Measurements from ENCODE around the gene CTAG2. TPM values are rescaled to one million over a fixed set of nuclear protein-coding genes. Genes with fewer than 3 reads are reported as not detected.
A peak's percentile ranks its signal among the peaks of the same experiment; 100 is the strongest.
"Not testable (repeated sequence)": the region's sequence is repeated elsewhere in the genome, so short reads cannot be mapped to it uniquely, and the experiment has no call there.

CTAG2 gene
- not detected for polyA plus RNA-seq

GRCh38 chrX:154653413-154653812 is at the start of gene CTAG2:
Gene CTAG2 (minus strand): TSS chrX:154653579. CDS start chrX:154653515, 64 bp downstream.
- not testable (repeated sequence) for H3K9me3 Mint-ChIP-seq, H3K4me1 Mint-ChIP-seq, H3K27ac Mint-ChIP-seq, H3K27me3 Mint-ChIP-seq, H3K36me3 Mint-ChIP-seq, H3K4me3 Mint-ChIP-seq

DNA sequence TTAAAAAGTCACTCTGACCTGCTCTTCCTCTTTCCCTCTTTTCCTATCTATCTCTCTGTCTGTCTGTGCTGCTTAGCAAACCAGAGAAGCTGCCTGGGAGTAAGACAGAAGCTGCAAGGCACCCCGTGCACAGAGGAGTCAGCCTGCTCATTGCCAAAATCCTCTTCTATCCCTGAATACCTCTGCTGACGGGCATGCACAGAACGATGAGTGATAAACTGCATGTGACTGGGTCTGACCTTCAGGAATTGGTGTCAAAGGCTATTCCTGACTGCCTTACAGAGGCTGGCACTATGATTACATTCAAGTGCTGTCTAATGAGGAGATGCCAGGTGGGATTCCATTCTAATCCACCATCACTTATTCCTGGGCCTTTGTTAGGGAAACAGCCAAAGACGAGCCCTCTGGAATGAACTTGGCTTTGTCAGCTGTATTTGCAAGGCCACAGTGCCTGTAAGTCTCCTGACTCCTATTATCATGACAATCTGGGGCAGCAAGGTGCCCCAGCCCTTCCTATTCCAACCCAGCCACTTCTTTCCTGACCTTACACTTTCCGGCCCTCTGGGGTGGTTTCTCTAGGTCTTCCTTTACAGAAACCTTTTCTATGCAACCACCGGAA is 45.4 kb upstream of the CTAG2 start:
- Mint-ChIP-seq H3K4me3 (peak overlapping the region in 1 of 4 donors; percentile 29), H3K9me3 (peaks cover 0 to 1% (median 0%) of the 10 kb centered on the region in 3 donors), H3K4me1 (peaks cover 0 to 5% (median 3%) of the 10 kb centered on the region in 3 donors), H3K36me3 (peaks cover 9% of the 10 kb centered on the region), H3K27ac (peak overlapping the region in 1 of 3 donors; percentile 59), H3K27me3 (no peaks in the 10 kb centered on the region)

- Mint-ChIP-seq H3K36me3 (peaks cover 9% of the 10 kb centered on the region), H3K27ac (no peak overlapping the region), H3K4me3 (no peak overlapping the region)
Observed at GRCh38 chrX:154696676-154697045, 43.3 kb upstream of the CTAG2 start.

GRCh38 chrX:154695911-154696675 is 42.7 kb upstream of the CTAG2 start:
- H3K27me3 Mint-ChIP-seq: no peaks in the 10 kb centered on the region
- peaks cover 0 to 9% (median 1%) of the 10 kb centered on the region in 3 donors for H3K9me3 Mint-ChIP-seq
- H3K36me3 Mint-ChIP-seq: peaks cover 9% of the 10 kb centered on the region
- no peak overlapping the region for H3K27ac Mint-ChIP-seq
- H3K4me3 Mint-ChIP-seq: no peak overlapping the region
- peaks cover 0 to 5% (median 3%) of the 10 kb centered on the region in 3 donors for H3K4me1 Mint-ChIP-seq

More at GRCh38 chrX:154696676-154697045, 43.3 kb upstream of the CTAG2 start:
- H3K4me1 Mint-ChIP-seq: peaks cover 0 to 5% (median 3%) of the 10 kb centered on the region in 3 donors
- no peaks in the 10 kb centered on the region for H3K27me3 Mint-ChIP-seq
- H3K9me3 Mint-ChIP-seq: peaks cover 0 to 6% (median 1%) of the 10 kb centered on the region in 3 donors

DNA sequence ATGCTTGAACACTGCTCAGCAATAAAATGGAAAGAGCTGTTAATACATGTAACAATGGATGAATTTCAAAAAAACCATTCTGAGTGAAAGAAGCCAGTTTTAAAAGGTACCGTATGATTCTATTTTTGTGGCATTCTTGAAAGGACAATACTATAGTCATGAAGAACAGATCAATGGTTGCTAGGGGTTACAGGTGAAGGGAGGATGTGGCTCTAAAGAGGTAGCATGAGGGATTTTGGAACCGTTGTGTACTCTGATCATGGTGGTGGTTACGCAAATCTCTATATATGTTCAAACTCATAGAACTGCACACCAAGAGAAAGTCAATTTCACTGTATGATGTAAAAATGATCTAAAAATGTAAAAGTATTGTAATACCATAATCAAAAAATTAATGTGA is 40.0 kb upstream of the CTAG2 start:
- no peak overlapping the region for H3K27ac Mint-ChIP-seq
- peaks cover 0 to 5% (median 3%) of the 10 kb centered on the region in 3 donors for H3K4me1 Mint-ChIP-seq
- no peak overlapping the region for H3K4me3 Mint-ChIP-seq
- H3K9me3 Mint-ChIP-seq: peaks cover 0 to 9% (median 1%) of the 10 kb centered on the region in 3 donors
- H3K27me3 Mint-ChIP-seq: no peaks in the 10 kb centered on the region
- peaks cover 7% of the 10 kb centered on the region for H3K36me3 Mint-ChIP-seq

GRCh38 chrX:154690438-154690837 is 37.1 kb upstream of the CTAG2 start:
- not testable (repeated sequence) for H3K4me1 Mint-ChIP-seq, H3K27ac Mint-ChIP-seq, H3K9me3 Mint-ChIP-seq, H3K27me3 Mint-ChIP-seq, H3K36me3 Mint-ChIP-seq
- peak overlapping the region in 1 of 4 donors; percentile 31 for H3K4me3 Mint-ChIP-seq

- not testable (repeated sequence) for H3K4me1 Mint-ChIP-seq, H3K27me3 Mint-ChIP-seq, H3K4me3 Mint-ChIP-seq, H3K36me3 Mint-ChIP-seq, H3K27ac Mint-ChIP-seq
- H3K9me3 Mint-ChIP-seq: peaks cover 0 to 23% (median 12%) of the 10 kb centered on the region in 3 donors
Observed at GRCh38 chrX:154672084-154672483, 18.7 kb upstream of the CTAG2 start.

DNA sequence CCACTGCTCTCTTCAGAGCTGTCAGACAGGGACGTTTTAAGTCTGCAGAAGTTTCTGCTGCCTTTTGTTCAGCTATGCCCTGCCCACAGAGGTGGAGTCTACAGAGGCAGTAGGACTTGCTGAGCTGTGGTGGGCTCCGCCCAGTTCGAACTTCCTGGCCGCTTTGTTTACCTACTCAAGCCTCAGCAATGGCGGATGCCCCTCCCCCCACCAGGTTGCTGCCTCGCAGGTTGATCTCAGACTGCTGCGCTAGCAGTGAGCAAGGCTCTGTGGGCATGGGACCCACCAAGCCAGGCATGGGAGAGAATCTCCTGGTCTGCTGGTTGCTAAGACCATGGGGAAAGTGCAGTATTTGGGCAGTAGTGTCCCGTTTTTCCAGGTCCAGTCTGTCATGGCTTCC is 17.5 kb upstream of the CTAG2 start:
- not testable (repeated sequence) for H3K4me3 Mint-ChIP-seq, H3K4me1 Mint-ChIP-seq, H3K27ac Mint-ChIP-seq, H3K36me3 Mint-ChIP-seq, H3K27me3 Mint-ChIP-seq
- H3K9me3 Mint-ChIP-seq: peaks cover 0 to 24% (median 12%) of the 10 kb centered on the region in 3 donors

GRCh38 chrX:154661899-154662298 is 8.5 kb upstream of the CTAG2 start:
- Mint-ChIP-seq H3K4me3 (peak overlapping the region in 1 of 4 donors; percentile 1), H3K36me3 (no peaks in the 10 kb centered on the region), H3K27ac (peak overlapping the region in 1 of 3 donors; percentile 20), H3K4me1 (peaks cover 7 to 10% (median 7%) of the 10 kb centered on the region in 3 donors), H3K9me3 (peaks cover 2 to 11% (median 9%) of the 10 kb centered on the region in 3 donors), H3K27me3 (no peaks in the 10 kb centered on the region)

DNA sequence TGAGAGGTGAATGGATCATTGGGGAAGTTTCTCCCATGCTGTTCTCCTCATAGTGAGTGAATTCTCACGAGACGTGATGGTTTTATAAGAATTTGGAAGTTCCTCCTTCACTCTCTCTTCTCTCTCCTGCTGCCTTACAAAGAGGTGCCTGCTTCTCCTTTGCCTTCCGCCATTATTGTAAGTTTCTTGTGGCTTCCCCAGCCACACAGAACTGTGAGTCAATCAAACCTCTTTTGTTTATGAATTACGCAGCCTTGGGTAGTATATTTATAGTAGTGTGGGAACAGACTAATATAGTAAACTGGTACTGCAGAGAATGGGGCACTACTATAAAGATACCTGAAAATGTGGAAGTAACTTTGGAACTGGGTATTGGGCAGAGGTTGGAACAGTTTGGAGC is 7.8 kb upstream of the CTAG2 start:
- peak overlapping the region in 1 of 4 donors; percentile 30 for H3K4me3 Mint-ChIP-seq
- no peaks in the 10 kb centered on the region for H3K27me3 Mint-ChIP-seq
- H3K9me3 Mint-ChIP-seq: peaks cover 2 to 11% (median 9%) of the 10 kb centered on the region in 3 donors
- no peaks in the 10 kb centered on the region for H3K36me3 Mint-ChIP-seq
- H3K4me1 Mint-ChIP-seq: peaks cover 7 to 10% (median 7%) of the 10 kb centered on the region in 3 donors
- no peak overlapping the region for H3K27ac Mint-ChIP-seq

DNA sequence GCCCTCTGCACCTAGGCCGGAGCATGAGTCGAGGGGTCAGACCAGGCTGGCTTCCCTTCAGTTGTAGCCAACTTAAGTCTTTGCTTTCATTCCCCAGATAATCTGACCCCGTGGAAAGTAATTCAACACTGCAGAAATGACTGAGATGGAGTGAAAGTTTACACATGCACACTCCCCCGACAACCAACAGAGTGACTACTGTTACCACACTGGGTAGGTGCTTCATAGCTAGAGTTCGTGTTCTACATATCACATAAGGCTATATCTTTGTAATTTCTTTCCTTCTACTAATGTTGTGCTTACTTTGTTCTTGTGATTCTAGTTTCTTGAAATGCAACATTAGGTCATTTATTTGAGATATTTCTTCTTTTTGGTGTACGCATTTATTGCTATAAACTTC is 7.2 kb upstream of the CTAG2 start:
- H3K9me3 Mint-ChIP-seq: peaks cover 2 to 11% (median 5%) of the 10 kb centered on the region in 3 donors
- H3K4me1 Mint-ChIP-seq: peaks cover 7 to 10% (median 7%) of the 10 kb centered on the region in 3 donors

DNA sequence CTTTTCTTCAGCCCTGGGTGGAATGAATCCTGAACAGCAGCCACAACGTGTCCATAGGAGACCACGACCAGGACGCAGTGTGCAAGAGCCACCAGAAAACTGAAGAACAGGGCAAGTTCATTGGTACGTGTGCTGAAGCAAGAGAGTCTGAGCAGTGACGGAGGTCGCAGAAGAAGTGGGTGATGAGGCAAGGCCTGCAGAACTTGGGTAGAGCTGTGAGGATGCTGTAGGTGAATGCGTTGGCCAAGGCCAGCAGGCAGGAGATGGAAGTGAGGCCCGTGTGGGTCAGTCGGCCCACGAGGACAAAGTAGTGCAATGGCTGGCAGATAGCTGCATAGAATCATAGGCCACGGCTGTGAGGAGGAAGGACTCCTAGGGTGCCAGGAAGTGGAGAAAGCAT is 5.6 kb upstream of the CTAG2 start:
- no peak overlapping the region for H3K27ac Mint-ChIP-seq
- H3K4me3 Mint-ChIP-seq: no peak overlapping the region
- no peaks in the 10 kb centered on the region for H3K27me3 Mint-ChIP-seq
- H3K4me1 Mint-ChIP-seq: peaks cover 7 to 10% (median 7%) of the 10 kb centered on the region in 3 donors
- no peaks in the 10 kb centered on the region for H3K36me3 Mint-ChIP-seq
- H3K9me3 Mint-ChIP-seq: peaks cover 2 to 11% (median 3%) of the 10 kb centered on the region in 3 donors

More for the DNA sequence above, 7.2 kb upstream of the CTAG2 start:
- no peak overlapping the region for H3K4me3 Mint-ChIP-seq
- no peak overlapping the region for H3K27ac Mint-ChIP-seq
- H3K36me3 Mint-ChIP-seq: no peaks in the 10 kb centered on the region
- no peaks in the 10 kb centered on the region for H3K27me3 Mint-ChIP-seq

GRCh38 chrX:154658187-154658586 is 4.8 kb upstream of the CTAG2 start:
- H3K27ac Mint-ChIP-seq: no peak overlapping the region
- peaks cover 0 to 8% (median 2%) of the 10 kb centered on the region in 3 donors for H3K9me3 Mint-ChIP-seq
- H3K27me3 Mint-ChIP-seq: no peaks in the 10 kb centered on the region
- H3K4me3 Mint-ChIP-seq: no peak overlapping the region
- H3K36me3 Mint-ChIP-seq: no peaks in the 10 kb centered on the region
- peaks cover 7 to 10% (median 7%) of the 10 kb centered on the region in 3 donors for H3K4me1 Mint-ChIP-seq

DNA sequence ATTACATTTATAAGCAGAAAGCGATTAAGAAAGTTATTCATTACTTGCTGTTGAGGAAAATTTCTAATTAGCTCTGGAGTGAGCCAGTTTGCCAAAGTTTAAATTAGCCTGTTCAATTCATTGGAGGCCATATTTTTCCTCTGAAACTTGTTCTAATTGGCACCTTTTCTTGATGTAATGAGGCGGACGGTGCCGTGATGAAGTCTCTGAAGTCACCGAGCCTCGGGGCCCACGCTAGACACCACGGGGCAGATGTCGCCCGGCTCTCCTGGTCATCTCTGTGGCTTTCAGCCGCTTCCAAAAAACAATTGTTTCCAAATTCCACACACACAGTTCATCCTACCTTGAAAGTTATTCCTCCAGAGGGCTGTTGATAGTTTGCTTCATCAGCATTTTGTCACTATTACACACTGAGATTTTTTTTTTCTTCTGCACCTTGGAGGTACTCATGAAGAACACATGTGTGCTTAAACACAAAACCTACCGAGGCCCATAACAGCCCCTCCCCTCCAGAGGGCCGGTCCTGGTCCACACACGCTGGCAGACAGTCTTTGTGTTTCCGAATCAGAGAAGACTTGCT is 3.9 kb upstream of the CTAG2 start:
- H3K4me3 Mint-ChIP-seq: no peak overlapping the region
- H3K27me3 Mint-ChIP-seq: no peaks in the 10 kb centered on the region
- no peak overlapping the region for H3K27ac Mint-ChIP-seq
- no peaks in the 10 kb centered on the region for H3K36me3 Mint-ChIP-seq
- peaks cover 7 to 10% (median 7%) of the 10 kb centered on the region in 3 donors for H3K4me1 Mint-ChIP-seq
- H3K9me3 Mint-ChIP-seq: peaks cover 0 to 8% (median 2%) of the 10 kb centered on the region in 3 donors

DNA sequence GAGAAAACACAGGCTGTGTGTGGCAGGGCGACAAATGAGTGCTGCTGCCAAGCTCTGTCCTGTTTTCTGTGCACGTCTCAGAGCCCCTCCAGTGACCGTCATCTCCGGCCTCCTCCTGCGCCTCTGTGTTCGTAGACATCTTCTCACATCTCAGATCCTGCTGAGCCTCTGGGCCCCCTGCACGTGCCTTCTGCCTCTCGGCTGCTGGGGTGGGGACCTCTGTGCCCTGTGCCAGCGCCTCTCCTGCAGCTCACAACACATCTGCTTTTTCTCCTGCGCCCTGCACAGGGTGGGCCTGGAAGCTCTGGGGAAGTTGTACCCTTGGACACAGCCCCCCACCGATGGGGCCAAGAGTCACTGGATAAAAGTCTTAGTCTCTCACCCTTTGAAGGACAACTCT is 2.4 kb upstream of the CTAG2 start:
- no peaks in the 10 kb centered on the region for H3K4me1 Mint-ChIP-seq
- H3K27ac Mint-ChIP-seq: no peak overlapping the region
- H3K4me3 Mint-ChIP-seq: no peak overlapping the region
- no peaks in the 10 kb centered on the region for H3K9me3 Mint-ChIP-seq
- no peaks in the 10 kb centered on the region for H3K27me3 Mint-ChIP-seq
- no peaks in the 10 kb centered on the region for H3K36me3 Mint-ChIP-seq

Data from IgD-negative memory B cell (primary cell).